NCI-H510A treated with DMSO at 0.1 percent for 48 hours (cell line): Measurements from ENCODE around the gene ATP2B3.

Experiments
- DNase-seq: peaks from one replicate; lab custom pipeline; 2025; lab: John Stamatoyannopoulos, UW

The ATP2B3 gene

DNA sequence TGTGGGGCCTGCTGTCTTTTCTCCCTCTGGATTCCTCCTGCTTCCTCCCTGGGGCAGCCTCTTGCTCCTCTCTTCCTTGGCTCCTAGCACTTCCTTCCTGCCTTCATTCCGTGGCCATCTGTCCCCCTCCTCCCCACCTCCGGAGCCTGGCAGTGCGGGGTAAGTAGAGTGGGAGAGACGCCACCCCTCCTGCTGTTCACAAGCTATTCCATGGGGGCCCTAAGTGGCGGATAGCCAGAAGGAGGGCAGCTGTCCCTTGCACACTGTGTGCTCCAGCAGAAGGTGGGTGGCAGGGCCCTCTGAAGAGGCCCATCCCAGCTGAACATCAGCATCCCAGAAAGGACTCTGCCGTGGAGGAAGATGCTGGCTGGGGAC lies 54.1 kb downstream of the ATP2B3 start:
- no peak for DNase-seq

DNA sequence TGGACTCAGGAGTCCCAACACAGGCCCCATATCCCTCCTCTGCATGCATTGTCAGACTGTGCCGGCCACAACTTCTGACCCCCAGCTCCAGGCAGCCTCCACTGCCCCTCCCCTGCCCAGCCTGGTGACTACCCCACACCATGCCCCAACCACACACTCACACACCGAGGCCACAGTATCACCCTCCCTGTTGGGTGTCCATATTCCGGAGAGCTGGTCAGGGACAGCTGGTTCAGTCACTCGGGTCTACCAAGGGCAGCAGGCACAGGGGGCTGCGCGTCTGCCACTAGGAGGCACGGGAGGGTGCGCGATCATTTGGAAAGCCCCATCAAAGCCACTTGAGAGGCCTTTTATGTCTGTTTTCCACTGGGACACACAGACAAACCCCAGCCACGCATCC lies 55.2 kb downstream of the ATP2B3 start:
- DNase-seq, result no peak

DNA sequence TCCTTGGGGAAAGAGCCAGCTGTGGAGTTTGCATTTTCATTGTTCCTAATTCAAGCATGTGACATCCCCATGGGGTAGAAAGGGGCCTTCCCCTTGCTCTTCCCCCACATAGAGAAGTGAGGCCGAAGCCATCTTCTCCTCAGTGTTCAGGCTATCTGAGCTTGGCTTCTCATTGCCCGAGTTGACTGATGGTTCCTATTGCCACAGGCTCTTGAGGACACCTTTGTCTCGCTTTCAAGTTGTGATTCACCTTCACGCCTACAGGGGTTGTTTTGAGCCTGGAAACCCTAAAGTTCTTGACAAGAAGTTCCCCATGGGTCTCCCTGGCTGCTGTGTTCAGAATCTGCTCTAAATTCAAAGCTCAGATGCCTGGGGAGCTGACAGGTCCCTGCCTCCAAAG lies 56.5 kb downstream of the ATP2B3 start:
- no peak for DNase-seq

DNA sequence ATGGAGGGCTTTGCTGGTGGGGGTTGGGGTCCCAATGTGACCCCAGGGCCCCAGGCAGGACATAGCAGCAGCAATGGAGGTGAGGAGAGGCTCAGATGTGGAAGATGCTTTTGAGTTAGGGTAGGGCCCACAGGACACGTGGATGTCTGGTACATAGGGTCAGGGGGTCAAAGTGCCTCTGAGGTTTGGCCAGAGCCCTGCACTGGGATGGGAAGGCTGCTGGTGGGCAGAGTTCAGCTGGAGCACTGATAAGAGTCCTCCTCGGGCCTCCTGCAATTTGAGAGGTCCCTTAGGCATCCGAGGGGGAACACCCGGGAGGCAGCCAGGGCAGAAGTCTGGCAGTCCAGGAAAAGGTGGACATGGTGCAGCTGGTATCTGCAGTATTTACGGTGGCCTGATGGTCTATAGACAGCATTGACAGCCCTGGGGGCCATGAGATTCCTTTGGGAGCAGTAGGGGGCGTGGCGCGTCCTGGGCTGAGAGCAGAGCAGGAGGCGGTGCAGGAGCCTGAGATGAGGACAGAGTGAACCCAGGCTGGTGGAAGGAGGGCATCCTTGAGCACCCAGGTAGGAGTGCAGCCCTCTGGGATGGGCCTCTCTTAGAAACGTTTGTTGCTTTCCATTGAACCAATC lies 58.9 kb downstream of the ATP2B3 start:
- DNase-seq, result no peak

DNA sequence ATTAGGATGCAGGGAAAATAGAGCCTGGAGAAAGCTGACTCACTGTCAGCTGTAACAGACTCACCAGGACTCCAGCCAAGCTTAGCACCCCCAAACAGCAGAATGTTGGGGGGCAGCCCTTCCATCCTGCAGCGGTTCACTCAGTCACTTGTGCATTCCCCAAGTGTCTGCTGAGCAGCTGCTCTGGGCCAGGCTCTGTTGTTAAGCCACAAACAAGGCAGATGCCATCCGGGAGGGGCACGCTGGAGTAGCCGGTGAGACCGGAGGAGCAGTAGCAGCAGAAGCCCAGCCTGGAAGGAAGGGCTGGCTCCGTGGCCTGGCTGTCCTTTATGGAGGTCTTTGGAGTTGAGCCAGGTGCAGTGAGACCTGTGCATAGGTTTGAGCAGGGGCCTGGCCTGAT lies 59.5 kb downstream of the ATP2B3 start:
- DNase-seq, result no peak

DNA sequence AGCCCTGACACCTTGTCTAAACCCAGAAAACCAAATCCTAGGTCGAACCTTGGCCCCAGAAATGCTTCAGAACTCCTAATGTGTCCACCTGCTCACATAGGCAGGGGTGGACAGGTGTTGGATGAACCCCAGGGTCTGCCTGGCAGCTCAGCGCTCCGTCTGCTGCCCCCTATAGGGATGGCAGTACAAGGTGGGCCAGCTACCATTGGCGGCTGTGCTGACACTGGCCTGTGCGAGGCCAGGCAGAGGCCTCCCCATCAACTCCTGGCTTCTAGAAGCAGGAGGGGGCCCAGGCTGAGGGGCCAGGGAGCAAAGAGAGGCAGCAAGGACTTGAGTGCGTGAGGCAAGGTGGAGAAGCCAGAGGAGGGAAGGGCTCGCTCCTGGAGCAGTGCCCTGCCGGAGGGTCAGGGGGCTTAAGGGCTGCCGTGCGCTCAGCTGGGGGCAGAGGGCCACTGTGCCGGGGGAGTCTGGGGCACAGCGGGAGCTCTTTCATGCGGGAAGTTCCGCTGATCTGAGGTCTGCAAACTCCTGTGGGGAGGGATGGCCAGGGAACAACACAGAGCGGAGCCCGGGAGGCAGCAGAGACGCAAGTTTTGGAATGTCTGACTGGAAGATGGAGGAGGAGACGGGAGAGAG lies 60.9 kb downstream of the ATP2B3 start:
- DNase-seq, result no peak

DNA sequence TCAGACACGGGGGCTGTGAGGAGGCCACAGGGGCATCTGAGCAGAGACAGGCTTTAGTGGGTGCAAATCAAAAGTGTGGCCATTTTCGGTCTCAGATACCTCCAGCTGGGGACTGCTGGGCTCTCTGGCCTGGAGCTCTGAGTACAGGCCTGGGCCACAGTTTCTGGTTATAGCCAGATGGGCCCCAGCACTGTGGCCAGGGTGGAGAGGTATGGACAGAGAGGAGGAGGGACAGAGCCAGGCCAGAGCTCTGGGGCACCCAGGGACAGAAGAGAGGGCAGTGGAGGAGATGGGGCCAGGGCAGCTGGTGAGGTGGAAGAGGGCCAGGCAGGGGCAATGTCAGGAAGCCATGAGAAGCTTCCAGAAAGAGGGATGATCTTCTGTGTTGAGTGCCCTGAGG lies 61.4 kb downstream of the ATP2B3 start:
- no peak for DNase-seq

DNA sequence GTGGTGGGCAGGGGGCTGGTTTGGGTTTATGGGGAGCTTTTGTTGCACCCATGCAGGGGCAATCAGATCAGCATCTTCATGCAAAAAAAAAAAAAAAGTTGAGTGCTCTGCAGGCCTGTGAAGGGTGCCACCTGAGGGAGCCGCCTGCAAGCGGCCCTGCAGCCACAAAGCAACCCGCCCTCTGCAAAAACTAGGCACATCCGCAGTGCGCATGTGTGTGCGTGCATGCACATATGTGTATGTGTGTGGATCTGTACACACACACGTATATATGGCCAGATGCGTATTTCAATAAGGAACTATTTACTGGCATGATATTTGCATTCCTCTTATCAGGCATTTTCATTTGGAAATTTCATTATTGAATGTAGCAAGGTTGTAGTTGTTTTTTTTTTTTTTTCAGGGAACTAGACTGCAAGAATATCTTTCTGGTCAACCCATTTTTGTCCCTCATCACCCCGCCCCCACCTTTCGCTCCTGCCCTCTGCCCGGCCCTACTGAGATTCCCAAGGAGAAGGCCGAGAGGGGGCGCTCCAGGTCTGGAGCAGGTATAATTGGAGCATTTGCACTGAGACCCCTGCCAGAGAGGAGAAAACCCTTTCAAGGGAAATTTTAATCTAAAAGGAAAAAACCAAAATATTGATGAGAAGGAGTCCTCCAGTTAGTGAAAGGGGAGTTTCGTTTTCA lies 63.4 kb downstream of the ATP2B3 start:
- DNase-seq, result no peak

DNA sequence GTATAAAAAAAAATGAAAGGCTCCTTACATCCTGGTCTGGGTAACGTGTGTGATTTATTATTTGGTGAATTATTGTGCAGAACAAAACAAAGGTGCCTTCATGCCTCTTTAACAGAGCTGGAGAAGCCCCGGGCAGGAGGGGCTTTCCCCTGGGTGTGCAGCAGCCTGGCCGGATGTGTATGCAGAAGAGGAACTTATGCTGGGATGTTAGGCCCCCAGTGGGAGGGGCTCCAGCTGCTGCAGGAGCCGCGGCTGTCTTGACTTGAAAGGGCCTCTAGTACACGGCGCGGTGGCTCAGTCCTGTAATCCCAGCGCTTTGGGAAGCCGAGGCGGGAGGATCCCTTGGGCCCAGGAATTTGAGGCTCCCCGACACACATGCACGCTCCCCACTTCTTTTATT lies 65.5 kb downstream of the ATP2B3 start:
- no peak for DNase-seq

DNA sequence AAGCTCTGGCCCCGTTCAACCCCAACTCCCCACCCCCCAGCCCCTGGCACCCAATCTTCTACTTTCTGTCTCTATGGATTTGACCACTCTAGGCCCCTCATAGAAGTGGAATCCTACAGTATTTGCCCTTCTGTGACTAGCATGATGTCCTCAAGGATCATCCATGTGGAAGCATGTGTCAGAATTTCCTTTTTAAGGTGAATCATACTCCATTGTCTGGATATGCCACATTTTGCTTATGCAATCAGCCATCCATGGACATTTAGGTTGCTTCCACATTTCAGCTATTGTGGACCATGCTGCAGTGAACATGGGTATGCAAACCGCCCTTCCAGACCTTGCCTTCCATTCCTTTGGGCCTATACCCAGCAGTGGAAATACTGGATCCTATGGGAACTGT lies 66.0 kb downstream of the ATP2B3 start:
- no peak for DNase-seq

DNA sequence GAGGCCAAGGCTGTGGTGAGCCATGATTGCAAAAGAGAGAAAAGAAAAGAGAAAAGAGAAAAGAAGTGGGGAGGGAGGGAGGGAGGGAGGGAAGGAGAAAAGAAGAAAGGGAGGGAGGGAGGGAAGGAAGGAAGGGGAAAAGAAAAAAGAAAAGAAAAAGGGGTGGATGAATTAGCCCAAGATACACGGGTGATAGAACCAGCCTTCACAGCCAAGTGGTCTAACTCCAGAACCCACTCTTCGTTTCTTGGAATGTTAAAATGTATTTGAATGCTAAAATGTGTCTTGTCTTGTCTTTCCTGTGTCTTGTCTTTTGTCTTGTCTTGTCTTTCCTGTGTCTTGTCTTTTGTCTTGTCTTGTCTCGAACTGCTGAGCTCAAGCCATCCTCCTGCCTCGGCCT lies 68.4 kb downstream of the ATP2B3 start:
- DNase-seq, result no peak

DNA sequence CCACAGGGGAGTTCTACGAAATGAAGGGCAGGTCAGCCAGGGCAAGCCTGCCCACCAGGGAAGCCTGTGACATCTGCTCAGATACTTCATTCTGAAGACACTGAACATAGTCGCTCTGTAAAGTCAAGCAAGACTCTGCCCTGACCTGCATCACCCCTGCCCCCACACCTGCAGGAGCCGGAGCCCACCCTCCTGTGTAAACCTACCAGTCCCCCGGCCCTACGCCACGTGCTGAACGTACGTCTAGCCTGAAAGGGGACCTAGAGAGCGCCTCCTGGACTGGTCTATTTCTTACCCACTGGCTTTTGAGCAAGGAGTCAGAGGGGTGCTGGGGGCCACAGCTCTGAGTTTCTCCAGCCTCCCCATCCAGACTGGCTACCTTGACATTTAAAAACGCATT lies 69.9 kb downstream of the ATP2B3 start:
- DNase-seq, result no peak

DNA sequence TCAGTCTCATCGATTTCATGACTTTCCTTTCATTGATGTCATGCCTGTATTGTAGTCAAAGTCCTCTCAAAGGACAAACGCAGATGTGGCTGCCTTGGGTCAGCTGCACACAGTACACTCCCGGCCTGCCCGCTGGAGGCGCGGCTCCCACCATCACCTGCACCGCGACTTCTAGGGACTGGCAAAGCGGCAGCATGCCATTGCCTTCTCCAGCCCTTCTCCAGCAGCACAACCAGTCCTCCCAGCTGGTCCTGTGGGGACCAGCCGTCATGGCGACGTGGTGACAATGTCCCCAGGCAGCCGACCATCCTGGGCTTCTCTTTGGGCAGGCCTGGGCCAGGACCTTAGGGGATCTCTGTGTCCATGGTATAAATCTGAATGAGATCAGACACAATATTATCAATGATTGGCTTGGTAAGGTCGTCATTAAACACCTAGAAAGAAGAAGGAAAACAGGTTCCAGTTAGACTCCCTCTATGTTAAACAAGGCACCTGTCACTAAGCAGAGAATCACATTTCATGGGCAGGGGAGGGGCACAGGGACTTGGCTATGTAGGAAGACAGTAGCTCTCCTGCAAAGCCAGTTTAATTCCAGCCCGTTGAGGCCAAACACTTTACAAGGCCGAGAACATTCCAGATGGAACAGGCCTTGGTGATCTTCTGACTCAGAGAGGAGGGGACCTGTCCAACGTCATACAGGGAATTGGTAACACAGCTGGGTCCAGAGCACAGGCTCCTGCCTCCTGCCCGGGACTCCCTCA lies 70.8 kb downstream of the ATP2B3 start:
- DNase-seq, result no peak

DNA sequence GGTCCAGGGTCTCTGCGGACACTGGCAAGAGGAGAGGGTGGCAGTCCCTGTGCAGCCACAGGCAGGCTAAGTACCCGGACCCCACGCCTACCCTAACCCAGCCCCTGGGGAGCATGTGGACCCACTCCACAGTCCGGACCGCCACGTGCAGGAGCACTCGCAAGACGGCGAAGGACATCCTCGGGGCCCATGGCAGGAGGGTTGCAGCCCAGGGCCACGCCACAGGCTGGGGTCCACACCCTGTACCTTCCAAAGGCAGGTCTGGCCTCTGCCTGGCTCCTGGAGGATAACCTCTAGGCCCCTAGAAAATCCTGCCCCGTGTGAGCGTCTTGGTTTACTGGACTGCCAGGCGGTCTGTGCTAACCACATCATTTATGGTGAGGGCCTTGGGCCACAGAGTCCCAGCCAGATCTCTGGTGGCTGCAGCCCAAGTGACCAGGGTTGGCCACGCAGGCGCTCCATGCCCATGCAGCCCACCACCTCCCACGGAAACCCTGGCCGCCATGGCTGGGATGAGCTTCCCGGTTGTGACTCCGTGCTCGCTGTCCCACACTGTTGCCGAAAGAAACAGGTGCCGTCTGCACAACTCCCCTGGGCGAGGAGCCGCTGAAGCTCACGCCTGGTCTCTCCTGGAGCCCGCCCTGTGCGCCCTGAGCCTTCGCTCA lies 71.5 kb downstream of the ATP2B3 start:
- DNase-seq, result no peak

DNA sequence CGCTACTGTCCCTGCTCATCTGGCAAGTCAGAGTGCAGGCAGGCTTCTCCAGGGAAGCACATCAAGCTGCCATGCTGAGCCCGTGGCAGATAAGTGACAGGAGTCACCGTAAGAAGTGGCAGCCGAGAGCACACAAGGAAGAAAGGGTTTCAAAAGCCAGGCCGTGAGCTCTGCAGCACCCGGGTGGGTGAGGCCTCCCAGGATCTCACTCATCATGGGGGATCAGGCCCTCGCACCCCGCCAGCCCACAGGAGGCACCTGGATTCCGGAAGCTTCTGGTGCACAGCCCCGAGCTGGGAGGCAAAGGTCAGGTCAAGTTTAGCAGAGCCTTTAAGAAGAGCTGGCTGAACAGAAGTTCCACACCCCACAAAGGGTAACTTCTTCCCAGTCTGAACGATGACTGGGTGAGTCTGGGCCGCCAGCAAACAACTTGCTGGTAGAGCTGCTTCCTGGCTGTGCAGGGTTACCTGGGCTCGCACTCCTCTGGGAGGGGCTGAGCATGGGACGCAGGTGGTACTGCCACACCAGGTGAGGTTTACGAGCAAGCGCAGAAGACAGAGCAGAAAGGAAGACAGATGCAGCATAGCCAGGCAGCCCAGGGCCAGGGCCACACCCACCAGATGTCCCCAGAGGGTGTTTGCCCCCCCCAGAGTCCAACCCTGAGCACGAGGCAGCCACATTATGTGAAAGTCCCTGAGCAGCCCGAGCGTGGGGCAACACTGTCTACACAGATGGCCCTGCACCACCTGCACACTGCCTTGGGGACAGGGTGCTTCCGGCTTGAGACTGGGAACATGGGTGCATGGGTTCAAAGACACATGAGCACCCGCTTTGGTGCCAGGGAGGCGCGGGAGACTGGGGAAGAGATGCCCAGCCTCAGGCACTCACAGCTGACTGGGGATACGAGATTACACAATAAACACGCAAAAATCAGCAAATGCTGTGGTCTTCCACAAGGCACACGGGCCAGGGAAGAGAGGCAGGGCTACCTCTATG lies 73.8 kb downstream of the ATP2B3 start:
- no peak for DNase-seq

DNA sequence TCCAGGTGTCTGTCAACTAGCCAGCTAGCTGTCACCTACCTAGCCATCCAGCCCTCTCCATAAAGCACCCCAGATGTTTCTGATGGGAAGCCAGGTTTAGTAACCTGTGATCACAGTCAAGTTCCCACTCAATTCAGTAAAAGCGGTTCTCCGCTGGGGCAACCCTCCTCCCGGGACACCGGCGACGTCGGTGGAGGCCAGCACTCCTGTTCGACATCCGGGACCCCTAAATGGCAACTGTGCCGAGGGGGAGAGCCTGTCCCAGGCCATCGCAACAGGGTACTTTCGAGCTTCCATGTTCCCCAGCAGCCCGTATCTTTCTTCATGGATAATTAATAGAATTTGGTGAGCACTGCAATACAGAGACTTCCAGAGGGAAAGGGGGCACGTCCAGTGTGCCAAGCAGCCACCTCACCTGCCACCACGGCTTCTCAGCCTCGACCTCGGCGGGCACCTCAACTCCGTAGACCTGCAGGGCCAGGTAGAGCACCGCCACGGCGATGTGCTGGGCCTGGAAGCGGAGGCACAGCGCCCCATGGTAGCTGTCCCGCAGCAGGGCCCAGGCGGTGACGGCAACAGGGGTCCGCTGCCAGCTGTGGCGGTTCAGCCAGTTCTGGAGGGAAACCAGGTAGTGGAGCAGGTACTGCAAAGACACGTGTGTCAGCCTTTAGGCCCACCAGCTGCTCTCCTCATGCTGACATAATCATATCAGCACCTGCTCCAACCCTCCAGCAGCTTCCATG lies 74.8 kb downstream of the ATP2B3 start:
- no peak for DNase-seq

DNA sequence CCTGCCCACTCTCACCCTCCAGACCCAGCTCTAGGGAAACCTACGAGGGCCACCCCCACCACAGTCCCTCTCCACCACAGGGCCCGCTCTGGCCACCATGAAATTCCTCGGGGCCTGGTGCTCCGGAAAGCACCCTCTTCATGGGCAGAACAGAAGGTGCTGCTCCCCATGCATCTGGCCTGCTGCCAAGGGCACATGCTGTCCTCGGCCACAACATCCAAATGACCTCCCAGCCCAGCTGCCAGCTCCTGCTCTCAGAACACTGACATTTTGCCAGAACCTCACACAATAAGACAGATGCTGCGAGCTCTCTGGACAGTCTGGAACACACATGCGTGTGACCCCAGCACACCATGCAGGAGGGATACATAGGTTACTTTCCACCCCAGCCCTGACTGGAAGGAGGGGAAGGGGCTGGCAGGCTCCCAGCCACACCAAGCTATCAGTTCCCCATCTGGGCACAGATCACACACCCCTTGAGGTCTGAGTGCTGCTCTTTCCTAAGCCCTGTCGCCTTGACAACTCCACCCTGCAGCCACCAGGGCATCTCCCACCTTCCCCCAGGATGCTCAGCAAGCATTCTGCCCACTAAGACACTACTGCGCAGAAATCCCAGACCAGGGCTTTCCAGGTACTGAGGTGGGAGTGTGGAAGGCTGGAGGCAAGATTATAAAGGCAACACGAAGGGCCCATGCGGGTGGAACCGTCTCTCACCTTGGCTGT lies 75.7 kb downstream of the ATP2B3 start:
- no peak for DNase-seq

DNA sequence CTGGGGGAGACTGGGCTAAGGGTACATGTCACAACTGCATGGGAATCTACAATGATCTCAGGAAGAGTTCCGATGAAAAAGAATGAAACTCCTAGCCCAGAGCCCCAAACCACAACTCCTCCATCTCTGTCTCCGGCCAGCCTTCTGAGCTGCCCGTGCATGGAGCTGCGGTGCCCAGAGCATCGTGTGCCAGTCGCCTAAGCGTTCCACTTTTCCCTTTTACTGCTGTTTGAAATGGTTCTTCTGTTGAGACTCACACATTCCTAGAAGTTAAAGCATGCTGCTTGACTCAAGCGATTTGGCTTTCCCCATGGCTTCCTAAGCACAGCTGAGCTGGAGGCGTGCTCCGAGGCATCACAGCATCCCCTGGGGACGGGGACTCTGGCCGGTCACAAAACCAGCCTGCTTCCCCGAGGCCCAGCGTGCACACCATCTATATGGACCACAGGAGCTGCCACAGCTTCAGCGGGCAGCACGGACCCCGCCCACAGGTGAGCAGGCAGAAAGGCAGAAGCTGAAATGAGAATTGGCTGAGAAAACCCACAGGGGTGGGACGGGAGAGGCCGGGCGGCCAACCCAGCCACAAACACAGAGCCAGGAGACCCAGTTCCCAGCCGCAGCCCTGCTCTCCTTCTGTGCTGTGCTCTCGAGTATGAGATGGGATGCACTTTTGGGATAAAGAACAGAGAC lies 76.5 kb downstream of the ATP2B3 start:
- DNase-seq, result no peak

DNA sequence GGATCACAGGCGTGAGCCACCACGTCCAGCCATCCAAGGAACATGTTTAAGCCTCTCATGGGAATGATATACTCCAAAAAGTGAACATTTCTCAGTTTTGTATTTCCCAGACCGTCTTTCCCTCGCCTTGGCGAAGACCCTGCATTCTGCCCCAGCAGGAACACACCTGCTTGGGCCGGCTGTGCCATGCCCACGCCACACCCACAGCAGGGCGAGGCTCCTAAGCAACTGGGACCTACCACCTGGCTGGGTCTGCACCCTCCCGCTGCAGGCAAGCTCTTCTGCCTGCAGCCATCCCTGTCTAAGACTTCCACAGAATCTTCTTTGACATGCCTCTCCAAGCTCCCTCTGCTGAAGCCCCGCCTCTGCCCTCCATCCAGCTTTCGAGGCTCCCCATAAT lies 77.9 kb downstream of the ATP2B3 start:
- no peak for DNase-seq
